ENCODE results near the gene PTGER1.

DNA sequence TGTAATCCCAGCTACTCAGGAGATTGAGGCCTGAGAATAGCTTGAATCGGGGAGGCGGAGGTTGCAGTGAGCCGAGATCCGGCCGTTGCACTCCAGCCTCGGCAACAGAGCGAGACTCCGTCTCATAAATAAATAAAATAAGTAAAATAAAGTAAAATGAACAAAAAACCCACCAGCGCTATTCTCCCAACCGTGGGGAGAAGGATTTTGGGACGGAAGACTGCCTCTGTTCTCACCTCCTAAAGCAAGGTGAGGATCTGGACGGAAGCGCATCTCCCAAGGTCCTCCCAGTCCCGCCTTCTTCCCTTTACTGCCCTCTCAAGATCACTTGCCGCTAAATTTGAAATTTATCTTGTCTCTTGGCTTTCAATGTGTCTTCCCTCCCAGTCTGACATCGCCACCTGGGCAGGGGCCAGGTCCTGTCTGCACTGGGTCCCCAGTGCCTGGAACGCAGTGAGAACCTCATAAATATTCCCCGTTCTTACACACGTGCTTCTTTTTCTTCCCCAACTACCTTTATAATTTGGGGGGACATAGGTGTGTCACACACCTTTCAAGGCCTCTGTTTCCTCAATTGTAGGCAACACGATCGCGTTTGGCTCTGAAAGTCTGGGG lies 44.2 kb upstream of the PTGER1 start:
- TF ChIP-seq, protein P1, sequence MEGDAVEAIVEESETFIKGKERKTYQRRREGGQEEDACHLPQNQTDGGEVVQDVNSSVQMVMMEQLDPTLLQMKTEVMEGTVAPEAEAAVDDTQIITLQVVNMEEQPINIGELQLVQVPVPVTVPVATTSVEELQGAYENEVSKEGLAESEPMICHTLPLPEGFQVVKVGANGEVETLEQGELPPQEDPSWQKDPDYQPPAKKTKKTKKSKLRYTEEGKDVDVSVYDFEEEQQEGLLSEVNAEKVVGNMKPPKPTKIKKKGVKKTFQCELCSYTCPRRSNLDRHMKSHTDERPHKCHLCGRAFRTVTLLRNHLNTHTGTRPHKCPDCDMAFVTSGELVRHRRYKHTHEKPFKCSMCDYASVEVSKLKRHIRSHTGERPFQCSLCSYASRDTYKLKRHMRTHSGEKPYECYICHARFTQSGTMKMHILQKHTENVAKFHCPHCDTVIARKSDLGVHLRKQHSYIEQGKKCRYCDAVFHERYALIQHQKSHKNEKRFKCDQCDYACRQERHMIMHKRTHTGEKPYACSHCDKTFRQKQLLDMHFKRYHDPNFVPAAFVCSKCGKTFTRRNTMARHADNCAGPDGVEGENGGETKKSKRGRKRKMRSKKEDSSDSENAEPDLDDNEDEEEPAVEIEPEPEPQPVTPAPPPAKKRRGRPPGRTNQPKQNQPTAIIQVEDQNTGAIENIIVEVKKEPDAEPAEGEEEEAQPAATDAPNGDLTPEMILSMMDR (IDR thresholded peaks at IDR 0.05): no peak
- no peak for TF ChIP-seq TCF7L2 (IDR thresholded peaks at IDR 0.05; ENCODE audit: low read depth, low read length)
- no peak for TF ChIP-seq POLR2AphosphoS5 (IDR thresholded peaks at IDR 0.05; ENCODE audit: low read depth, low read length)
- TF ChIP-seq, protein P2, sequence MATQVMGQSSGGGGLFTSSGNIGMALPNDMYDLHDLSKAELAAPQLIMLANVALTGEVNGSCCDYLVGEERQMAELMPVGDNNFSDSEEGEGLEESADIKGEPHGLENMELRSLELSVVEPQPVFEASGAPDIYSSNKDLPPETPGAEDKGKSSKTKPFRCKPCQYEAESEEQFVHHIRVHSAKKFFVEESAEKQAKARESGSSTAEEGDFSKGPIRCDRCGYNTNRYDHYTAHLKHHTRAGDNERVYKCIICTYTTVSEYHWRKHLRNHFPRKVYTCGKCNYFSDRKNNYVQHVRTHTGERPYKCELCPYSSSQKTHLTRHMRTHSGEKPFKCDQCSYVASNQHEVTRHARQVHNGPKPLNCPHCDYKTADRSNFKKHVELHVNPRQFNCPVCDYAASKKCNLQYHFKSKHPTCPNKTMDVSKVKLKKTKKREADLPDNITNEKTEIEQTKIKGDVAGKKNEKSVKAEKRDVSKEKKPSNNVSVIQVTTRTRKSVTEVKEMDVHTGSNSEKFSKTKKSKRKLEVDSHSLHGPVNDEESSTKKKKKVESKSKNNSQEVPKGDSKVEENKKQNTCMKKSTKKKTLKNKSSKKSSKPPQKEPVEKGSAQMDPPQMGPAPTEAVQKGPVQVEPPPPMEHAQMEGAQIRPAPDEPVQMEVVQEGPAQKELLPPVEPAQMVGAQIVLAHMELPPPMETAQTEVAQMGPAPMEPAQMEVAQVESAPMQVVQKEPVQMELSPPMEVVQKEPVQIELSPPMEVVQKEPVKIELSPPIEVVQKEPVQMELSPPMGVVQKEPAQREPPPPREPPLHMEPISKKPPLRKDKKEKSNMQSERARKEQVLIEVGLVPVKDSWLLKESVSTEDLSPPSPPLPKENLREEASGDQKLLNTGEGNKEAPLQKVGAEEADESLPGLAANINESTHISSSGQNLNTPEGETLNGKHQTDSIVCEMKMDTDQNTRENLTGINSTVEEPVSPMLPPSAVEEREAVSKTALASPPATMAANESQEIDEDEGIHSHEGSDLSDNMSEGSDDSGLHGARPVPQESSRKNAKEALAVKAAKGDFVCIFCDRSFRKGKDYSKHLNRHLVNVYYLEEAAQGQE (IDR thresholded peaks at IDR 0.05; ENCODE audit: insufficient read depth in 1 of 2, low read depth in 2 of 2, low read length in 1 of 2): no peak
- no peak for TF ChIP-seq SIN3A (IDR thresholded peaks at IDR 0.05; ENCODE audit: borderline replicate concordance, insufficient read depth, low read depth, low read length)
